CD4-positive, alpha-beta T cell treated with Interleukin-4 for 1 hour (primary cell): ENCODE measurements around the gene XPR1.

Experiments
- DNase-seq, 2 donors: peaks; one replicate each; pipeline ENCODE4 v3.0.0-alpha.2; 2020 to 2022

XPR1 gene

DNA sequence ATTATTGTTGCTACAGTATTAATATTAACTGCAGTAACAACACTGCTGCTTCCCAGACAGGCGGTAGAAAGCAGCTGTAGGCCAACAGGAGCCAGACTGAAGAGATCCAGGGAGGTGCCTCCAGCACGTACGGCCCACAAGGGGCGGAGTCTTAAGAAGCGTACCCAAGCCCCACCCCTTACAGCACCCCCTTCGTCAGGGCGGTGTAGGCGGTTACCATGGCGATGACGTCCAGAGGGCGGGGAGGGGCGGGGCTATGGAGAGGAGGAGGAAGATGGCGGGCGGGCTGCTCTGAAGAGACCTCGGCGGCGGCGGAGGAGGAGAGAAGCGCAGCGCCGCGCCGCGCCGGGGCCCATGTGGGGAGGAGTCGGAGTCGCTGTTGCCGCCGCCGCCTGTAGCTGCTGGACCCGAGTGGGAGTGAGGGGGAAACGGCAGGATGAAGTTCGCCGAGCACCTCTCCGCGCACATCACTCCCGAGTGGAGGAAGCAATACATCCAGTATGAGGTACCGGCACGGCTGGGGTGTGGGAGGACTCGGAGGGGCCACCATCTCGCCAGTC lies at the start of gene XPR1:
TSS of gene XPR1 (plus strand) at position 257 of the 560 bp plus-strand sequence. CDS start at position 437, 180 bp downstream.
- peak; percentile 99 for DNase-seq

DNA sequence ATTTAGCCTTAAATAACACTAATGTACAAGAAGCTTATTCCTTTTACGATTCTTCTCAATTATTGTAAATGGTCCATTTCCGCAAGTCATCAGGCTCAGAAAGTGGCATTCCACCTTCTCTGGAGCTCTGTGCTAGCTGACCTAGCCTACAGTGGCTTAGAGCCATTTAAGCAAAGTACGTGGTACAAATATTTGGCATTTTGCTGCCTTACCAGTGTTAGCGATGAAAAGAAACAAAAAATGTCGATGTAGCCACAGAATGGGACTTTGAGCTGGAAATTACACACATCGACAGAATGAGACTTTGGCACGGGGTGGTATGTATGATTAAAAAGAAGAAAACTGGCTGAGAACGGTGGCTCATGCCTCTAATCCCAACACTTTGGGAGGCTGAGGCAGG lies 47.0 kb upstream of the XPR1 start:
- DNase-seq = no peak

DNA sequence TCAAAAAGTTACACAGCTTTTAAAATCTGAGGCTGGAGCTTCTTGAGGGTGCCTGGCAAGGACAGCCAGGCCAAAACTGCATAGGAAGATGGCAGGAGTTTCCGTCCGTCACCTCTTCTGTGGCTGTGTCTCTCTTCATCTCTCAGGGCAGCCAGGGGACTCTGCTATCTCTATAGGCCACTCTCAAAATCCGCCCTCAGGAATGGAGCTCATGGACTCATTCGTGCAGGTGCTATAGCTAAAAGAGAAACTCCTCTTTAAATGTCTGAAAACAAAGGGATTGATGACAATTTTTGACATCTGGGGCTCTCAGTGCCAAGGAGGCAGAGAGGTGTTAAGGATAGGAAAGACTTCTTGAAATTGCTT lies 45.8 kb upstream of the XPR1 start:
- DNase-seq = no peak

GRCh38 chr1:180586671-180587155 lies 45.1 kb upstream of the XPR1 start:
- DNase-seq = no peak

GRCh38 chr1:180588121-180588520 lies 43.7 kb upstream of the XPR1 start:
- DNase-seq = no peak

DNA sequence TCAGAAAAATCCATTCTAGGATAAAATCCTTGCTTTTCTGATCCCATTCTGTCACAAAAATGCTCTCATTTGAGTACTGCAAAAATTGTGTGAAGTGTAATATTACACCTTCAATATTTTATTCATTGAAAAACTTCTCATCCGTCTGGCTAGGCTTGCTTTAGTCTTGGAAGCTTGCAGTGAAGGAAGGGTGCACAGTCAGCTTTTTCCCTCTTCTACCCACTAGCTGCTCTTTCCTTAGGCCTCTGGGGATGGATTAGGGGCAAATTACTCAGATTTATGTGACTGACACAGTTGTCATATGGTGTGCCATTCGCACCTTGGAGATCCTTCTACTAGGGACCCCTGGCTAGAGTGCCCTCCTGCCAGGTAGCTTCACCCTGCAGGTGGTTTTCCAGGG lies 40.9 kb upstream of the XPR1 start:
- DNase-seq = no peak

- no peak for DNase-seq
Observed at GRCh38 chr1:180593382-180593781, 38.4 kb upstream of the XPR1 start.

DNA sequence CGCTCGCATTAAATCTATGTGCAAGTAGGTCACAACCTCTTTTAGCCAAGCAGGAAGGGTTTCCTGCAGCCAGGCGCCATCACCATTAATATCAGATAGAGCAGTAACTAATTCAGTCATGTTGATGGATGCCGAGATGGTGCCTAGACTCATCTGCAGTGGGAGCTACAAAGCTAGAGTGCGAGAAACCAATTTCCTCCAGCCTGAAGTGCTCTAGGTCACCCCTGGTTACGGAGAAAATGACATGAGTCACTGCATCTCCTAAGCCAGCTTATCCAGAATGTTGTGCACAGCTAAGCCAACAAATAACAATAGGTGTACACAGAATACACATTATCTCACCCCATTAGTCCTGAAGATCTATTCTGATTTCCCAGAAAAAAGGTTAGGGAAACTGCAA lies 37.1 kb upstream of the XPR1 start:
- no peak for DNase-seq

- no peak for DNase-seq
Observed at GRCh38 chr1:180595966-180596365, 35.9 kb upstream of the XPR1 start.

DNA sequence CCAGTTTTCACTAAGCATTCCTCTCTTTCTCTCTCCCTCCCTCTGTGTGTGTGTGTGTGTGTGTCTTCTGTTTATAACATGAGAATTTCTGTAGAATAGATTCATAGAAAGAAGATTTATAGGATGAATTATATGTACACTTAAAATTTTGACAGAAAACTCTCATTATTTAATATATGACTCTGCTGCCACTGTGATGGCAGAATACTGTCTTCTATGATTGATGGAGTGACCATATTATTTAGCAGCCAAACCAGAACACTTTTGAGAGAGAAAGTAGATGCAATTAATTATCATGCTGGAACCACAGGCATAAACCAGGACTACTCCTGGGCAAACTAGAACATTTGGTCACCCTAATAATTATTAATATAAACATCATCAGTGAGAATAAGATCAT lies 34.3 kb upstream of the XPR1 start:
- no peak for DNase-seq

DNA sequence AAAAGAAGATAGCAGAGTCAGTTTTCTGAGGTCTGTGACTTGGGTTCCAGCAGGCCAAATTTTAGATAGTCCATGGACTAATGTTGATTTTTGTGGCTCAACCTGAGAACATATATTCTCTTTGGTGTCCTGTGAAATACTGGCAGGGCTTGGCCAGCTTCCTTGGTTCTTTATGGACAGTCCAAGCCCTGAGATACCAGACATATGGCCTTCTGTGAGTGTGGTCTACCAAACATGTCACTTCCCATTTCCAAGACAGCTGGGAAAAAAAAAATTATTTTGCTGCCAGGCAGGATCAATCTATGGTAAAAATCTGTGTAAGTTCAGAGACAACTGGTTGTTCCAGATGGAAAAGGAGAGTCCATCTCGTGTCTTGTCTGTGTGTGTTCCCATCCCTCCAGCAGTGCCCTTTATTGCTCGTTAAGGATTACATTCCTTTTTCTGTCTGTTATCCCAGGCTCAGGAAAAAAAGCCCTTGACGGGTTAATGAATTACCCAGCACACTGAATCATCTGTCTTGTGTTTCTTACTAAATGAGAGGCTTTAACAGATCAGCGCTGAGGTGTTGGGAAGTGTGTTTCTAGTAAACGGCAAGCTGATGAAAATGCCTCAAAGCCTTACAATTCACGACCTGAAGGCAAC lies 33.4 kb upstream of the XPR1 start:
- no peak for DNase-seq

DNA sequence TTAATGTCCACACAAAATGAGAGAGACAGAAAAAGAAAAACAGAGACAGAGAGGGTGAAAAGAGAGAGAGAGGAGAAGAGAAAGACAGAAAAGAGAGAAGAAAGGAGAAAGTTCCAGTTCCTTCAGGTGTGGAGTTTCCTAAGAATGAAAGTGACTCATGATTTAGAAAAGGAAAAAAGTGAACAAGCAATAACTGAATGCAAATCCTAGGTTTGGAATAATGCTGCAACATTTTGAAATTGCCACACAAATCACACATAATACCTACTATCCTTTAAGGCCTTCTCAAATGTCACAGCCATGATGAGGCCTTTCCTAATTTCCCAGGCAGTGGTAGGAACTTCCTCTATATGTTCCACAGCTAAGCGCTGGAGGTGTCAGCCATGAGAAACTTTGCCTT lies 31.5 kb upstream of the XPR1 start:
- no peak for DNase-seq

DNA sequence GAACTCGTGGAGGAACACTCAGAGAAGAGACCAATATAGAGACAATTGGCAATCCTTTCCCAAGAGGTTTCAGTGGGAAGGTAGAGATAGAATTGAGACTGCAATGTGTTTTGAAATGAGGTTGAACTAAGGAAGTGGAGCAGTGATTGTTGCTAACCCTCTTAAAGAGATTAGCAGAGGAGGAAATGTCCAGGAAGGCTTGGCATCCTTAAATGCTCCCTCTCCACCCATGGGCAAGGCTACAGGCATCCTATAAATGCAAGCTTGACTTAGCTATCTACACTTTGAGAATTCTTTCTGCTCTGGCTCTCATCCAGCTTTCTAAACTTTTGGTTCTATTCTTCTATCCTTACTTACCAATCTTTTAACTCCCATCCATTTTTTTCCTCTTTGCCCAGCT lies 30.3 kb upstream of the XPR1 start:
- no peak for DNase-seq

DNA sequence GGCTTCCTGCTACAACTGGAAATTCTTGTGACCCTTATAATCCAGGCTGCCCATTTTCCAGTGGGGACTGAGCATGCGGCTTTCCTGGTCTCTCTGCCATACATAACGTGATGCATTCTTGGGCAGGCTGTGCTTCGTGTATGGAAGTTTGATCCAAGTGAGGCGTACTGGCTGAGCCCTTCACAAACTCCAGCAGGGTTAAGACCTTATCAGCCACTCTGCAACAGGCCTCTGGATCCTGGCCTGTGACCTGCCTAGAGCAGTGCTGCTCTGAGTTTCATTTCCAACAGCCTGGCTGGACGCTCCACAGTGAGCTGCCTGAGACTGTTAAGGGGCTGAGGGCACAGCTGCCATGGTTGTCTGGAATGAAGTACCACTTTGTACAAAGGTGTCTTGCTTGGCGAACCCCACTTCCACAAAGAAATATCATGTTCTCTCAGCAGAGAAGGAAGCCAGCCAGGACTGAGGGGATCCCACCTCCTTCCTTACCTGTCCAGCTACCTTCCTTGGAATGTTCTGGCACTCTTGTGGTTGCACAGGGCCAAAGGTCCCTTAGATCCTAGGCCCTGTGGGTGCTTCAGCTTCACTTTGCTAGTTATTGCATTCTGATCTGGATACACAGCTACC lies 28.5 kb upstream of the XPR1 start:
- DNase-seq = no peak

DNA sequence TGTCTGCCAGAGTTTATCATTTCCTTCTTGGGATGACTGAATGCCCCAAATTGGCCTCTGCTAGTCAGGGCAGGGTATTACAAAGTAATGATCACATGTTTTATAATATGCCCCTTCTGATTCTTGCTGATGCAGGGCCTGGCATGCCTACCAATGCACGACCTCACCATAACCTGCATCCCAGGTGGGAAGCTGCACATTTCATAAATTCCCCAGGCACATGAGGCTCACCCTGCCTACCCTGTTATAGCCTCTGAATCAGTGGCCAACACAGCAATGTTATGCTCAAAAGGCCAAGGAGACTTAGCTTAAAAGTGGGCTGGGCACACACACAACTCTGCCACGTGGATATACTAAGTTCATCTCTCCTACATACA lies 28.0 kb upstream of the XPR1 start:
- DNase-seq = no peak

GRCh38 chr1:180606155-180606554 lies 25.7 kb upstream of the XPR1 start:
- no peak for DNase-seq

GRCh38 chr1:180609643-180610555 lies 21.9 kb upstream of the XPR1 start:
- no peak for DNase-seq

- DNase-seq = no peak
Observed at GRCh38 chr1:180610556-180611015, 21.2 kb upstream of the XPR1 start.

GRCh38 chr1:180611016-180611930 lies 20.5 kb upstream of the XPR1 start:
- DNase-seq = peak in 1 of 2 donors; percentile 26

DNA sequence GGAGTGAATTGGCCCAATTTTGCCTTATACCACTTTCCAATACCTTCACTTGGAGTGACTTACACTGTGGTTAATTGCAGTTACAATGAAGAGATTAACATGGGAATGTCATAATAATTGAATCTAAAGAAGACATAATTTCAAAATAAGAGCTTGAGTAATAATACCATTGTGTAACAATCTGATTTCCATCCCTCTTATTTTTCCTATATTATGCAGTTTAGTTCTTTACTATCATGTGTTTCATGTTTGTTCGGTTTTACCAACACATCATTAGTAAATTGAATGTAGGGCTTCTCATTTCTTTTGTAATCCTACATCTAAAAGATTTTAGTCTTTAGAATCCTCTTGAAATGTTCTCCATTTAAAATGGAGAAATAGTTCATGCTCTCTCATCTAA lies 19.2 kb upstream of the XPR1 start:
- DNase-seq = no peak

GRCh38 chr1:180614730-180615129 lies 17.1 kb upstream of the XPR1 start:
- DNase-seq = no peak
